Hematopoietic multipotent progenitor cell treated with erythropoietin and hydrocortisone succinate and interleukin-3 and kit ligand, for 6 days (in vitro differentiated cells): ENCODE results near the gene MIOX.
"Not testable (repeated sequence)": the region's sequence is repeated elsewhere in the genome, so short reads cannot be mapped to it uniquely, and the experiment has no call there.

Experiments
- DNase-seq: peaks from one replicate; pipeline ENCODE4 v3.0.0-alpha.2; 2015

Gene MIOX

DNA sequence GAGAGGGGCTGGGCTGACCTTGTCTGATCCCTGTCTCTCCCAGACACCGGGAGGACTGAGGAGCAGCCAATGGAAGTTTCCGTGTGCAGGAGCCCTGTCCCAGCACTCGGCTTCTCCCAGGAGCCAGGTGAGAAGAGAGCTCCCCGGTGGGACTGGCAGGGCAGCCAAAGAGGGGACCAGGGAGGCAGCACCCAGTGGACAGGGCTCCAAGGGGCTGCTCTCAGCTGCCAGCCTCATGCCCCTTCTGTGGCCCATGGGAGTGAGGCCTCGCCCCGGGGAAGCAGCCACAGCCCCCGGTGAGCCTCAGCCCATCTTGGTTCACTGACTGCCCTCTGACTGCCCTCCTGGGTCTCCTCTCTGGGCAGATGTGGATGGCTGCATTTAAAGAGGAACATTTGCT is 31.9 kb downstream of the MIOX start:
- no peak for DNase-seq

DNA sequence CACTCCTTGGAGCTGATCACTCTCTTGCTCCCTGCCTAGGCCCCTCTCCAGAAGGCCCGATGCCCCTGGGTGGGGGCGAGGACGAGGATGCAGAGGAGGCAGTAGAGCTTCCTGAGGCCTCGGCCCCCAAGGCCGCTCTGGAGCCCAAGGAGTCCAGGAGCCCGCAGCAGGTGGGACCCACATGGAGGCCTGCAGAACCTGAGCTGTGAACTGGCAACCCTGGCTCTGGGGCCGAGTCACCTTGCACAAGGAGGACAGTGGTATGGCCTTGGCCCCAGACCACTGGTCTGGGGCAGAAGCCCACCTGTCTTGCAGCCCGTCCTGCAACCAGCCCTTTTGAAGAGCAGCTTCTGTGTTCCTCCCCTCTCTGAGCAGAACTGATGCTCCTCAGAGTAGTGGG is 32.5 kb downstream of the MIOX start:
- DNase-seq = no peak

DNA sequence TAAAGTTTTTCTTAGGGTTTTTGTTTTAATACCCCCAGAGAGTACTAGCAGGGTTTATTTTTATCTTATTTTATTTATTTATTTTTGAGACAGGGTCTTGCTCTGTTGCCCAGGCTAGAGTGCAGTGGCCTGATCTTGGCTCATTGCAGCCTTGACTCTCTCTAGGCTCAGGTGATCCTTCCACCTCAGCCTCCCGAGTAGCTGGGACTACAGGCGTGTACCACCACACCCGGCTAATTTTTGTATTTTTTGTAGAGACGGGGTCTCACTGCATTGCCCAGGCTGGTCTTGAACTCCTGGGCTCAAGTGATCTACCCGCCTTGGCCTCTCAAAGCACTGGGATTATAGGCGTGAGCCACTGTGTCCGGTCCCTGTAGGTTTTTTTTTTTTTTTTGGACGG is 33.5 kb downstream of the MIOX start:
- DNase-seq = not testable (repeated sequence)

DNA sequence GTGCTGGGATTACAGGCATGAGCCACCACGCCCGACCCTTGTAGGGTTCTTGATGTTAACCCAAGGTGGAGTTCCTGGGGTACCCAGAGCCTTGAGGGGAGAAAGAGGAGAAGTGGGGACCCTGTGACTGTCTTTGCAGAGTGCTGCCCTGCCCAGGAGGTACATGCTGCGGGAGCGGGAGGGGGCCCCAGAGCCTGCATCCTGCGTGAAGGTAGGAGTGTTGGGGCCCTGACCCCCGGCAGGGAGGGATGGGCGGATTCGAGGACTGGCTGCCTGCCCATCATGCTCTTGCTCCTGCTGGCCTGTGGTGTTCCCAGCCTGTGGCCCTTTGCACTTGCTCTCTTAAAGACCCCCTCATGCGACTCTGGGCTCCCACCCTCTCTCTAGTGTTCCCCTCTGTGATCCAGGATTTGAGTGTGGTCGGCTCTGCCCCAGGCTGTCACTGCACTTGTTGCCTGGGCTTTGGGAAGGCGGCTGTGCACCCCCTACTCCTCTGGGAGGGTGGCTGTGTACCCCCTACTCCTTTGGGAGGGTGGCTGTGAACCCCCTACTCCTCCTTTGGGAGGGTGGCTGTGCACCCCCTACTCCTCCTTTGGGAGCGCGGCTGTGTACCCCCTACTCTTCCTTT is 34.3 kb downstream of the MIOX start:
- no peak for DNase-seq

DNA sequence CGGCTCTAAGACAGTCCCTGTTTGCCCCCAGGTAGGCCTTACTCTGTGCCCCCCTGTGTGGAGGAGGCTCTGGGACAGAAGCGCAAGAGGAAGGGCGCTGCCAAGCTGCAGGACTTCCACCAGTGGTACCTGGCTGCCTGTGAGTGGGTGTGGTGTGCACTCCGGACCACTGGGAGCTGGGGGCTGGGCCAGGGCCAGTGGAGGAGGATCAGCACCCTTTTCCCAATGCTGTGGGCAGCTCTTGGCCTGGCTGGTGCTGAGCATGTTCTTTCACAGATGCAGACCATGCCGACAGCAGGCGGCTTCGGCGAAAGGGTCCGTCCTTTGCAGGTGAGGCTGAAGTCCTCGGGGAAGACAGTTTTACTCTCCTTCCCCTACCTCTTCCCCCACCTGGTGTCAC is 35.1 kb downstream of the MIOX start:
- no peak for DNase-seq

DNA sequence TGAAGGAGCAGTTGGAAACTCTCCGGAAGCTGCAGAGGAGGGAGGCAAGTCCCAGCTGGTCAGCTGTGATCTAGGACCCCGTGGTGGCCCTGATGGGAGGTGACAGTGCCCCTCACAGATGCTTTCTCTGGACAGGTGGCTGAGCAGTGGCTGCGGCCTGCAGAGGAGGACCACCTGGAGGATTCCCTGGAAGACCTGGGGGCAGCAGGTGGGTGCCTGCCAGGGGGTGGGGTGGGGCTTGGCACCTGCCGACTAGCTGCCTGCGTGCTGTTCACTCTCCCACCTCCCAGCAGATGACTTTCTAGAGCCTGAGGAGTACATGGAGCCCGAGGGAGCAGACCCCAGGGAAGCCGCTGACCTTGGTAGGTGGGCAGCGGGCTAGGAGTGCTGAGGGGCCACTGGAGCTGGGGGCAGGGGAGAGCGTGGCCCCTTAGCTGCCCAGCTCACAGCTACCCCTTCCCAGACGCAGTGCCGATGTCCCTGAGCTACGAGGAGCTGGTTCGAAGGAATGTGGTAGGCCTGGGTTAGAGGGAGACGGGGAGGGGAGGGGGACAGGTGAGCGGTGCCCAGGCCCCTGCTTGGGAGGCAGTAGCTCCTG is 35.6 kb downstream of the MIOX start:
- DNase-seq = no peak

DNA sequence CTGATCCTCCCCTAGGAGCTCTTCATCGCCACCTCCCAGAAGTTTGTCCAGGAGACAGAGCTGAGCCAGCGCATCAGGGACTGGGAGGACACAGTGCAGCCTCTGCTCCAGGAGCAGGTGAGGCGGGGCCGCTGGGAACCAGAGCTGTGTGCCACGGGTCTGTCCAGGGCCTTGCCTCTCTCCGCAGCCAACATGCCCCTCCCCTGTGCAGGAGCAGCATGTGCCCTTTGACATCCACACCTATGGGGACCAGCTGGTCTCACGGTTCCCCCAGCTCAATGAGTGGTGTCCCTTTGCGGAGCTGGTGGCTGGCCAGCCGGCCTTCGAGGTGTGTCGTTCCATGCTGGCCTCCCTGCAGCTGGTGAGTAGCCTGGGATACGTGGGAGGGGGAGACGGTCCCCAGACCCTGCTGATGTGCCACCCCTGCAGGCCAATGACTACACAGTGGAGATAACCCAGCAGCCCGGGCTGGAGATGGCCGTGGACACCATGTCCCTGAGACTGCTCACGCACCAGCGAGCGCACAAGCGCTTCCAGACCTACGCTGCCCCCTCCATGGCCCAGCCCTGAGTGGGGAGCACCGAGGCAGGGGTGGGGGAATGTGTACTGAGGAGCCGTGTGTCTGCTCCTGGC is 36.3 kb downstream of the MIOX start:
- no peak for DNase-seq

DNA sequence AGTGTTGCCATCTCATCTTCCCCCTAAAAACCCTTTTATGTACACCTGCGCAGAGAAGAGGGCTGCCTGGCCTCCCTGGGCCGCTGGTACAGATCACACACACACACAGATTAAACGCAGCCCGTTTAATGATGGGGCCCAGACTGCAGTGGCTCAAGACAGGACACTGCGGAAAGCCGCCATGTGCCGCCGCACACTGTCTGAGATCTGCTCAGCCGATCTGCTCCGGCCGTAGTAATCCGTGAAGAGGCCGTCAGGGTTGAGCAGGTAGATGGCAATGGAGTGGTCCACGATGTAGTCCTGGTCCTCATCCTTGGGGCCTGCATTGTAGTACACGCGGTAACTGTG is 36.8 kb downstream of the MIOX start:
- no peak for DNase-seq

DNA sequence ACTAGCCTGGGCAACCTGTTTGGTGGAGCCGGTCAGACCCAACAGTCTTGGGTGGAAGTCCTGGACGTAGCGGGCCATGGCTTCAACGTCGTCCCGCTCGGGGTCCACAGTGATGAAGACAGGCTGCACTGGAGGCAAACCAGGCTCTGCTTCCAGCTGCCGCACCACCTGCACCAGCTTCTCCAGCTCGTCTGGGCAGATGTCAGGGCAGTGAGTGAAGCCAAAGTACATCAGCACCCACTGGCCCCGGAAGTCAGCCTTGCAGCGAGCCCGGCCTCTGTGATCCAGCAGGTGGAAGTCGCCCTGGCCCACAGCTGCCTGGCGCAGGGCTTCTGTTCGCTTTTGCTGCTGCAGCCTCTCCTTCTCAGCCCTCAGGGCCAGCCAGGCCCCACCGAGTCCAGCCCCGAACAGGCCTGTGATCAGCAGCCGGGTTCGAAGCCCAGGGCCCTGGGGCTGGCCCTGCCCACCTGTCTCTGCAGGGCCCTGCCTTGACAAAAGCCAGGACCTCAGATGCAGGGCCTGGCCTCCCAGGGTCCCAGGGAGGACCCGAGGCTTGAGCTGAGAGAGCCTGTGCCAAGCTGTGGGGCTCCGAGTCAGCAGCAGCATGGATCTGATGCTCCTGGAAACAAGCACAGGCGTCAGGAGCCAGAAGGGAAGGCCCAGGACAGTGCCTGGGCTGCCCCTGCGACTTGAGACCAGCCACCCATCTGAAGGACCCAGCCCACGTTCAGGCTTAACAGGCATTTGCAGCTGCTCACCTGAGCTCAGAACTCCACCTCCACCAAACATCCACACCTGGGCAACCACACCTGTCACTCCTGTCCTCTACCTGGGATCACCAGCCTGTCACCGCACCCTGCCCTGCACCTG is 37.4 kb downstream of the MIOX start:
- no peak for DNase-seq

DNA sequence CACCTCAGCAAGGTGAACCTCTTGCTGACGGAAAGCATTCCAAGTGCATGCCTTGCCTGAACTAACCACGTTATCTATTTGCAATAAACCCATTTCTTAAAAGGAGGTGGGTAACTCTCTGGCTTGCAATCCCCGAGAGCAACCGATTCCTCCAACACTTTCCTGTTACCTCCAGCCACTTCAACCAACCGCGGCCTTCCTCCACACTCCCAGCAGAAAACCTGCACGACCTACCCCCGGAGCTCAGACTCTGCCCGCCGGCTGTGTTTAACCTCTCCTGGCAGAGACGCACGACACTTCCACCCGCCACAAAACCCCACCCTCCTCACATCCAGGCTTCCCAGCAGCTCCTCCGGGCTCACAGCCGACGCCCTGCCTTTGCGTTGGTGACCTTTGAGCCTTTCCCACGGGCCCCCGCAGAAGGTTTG is 38.0 kb downstream of the MIOX start:
- DNase-seq = no peak

DNA sequence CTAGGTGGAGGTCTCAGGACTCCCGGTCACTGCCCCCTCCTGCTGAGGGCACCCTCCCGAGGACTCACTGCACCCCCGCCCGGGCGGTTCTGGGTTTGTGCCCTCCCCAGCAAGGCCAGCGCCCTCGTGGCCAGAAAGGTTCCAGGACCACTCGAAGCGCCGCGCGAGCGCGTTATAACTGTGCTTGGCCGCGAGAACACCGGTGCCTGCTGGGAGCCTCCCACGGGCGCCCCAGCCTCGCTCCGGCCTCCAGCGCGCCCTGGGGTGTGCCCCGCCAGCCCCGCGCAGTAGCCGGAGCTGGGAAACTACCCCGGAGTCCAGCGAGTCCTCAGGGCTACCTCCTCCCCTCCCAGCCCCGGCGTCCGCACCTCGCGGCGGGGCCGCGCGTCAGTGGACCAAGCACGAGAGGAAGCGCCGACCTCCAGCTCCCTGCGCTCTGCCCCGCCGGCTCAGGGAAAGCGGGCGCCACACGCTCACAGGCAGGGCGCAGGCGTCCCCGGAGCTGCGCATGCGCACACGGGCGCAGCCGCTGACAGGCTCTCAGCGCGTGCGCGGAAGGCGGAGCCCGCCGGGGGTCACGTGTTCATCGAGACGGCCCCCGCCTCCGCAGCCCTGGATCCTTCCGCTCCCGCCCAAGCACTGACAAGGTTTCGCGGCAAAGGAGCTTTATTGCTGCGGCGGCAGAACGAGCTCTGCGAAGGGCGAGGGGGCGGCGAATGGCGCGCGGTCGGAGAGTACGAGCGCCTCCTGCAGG is 38.6 kb downstream of the MIOX start, which contains the start of gene SCO2:
Gene SCO2 (minus strand): TSS at position 495 of the 754 bp plus-strand sequence. CDS start 1,187 bp downstream, outside the sequence.
- peak; percentile 98 for DNase-seq

DNA sequence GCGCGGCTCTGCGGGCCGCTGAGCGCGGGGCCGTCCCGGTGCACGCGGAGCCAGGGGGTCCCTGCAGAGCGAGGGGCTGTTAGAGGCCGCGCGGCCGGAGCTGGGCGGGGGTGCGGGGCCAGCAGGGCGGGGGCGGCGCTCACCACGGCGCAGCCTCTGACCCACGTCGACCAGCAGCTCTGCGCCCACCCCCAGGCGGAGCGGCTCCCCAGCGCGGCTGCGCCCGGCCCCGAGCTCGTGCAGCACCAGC is 39.1 kb downstream of the MIOX start:
- no peak for DNase-seq

DNA sequence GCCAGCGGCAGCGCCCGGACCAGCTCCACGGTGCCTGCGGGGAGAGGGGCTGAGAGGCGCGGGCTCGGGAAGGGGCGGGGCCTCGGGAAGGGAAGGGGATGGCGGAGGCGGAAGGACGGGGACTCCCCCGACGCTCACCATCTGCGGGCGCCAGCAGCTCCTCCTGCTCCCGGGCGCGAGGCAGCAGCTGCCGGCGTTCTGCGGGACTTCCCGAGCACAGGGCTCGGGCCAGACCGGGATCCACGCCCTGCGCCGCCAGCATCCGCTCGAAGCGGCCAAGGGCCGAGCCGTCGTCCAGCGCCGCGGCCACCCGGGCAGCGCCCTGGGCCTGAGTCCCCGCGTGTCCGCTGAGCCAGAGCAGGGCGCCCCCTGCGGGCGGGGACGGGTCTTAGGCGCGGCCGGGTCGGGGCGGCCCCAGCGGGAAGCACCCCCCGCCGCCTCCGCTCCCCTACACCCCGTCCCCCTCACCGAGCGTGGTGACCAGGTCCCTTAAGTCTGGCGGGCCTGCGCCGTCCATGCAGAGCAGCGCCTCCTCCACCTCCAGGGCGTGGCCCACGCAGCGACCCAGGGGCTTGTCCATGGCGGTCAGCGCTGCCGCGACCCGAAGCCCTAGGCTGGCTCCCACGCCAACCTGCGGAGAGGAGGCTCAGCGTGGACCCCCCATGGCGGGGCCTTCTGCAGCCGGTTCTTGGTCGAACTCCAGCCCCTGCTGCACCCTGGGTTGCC is 39.6 kb downstream of the MIOX start:
- peak; percentile 86 for DNase-seq

DNA sequence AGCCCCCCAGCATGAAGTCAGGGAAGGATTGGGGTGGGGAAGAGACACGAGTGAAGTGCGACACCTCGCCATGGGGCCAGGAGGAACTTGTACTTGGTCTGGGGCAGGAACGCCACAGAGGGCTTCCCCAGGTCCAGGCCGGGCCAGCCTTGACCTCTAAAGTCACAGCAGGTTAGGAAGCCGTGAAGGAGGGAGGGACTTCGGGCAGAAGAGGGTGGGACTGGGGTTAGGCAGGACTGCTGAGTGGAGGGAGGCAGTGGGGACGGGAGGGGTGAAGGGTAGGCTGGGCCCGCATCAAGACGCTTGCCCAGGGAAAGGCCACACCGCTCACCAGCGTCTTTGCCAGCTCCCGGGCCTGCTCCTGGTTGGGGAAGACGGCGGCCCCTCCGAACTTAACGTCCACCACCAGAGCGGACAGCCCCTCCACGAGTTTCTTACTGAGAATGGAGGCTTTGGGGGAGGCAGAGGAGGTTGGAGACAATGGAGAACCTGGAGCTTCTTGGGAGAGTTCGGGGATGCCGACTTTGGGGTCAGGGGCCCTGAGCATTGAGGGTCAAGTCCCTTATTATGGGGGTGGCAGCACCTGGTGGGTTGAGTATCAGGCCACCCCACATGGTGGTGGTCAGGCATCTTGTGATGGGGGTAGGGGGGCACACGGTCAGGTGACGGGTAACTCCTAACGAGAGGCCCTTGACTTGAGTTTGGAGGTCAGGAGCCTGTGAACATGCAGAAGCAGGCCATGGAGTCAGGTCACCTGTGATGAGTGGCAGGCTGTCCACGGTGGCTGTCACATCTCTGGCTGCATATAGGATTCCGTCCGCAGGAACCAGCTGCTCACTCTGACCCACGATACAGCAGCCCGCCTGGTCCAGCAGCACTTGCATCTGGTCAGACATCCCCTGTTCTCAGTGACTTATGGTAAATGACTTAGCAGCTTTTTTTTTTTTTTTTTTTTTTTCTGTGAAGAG is 40.5 kb downstream of the MIOX start:
- peak; percentile 86 for DNase-seq

DNA sequence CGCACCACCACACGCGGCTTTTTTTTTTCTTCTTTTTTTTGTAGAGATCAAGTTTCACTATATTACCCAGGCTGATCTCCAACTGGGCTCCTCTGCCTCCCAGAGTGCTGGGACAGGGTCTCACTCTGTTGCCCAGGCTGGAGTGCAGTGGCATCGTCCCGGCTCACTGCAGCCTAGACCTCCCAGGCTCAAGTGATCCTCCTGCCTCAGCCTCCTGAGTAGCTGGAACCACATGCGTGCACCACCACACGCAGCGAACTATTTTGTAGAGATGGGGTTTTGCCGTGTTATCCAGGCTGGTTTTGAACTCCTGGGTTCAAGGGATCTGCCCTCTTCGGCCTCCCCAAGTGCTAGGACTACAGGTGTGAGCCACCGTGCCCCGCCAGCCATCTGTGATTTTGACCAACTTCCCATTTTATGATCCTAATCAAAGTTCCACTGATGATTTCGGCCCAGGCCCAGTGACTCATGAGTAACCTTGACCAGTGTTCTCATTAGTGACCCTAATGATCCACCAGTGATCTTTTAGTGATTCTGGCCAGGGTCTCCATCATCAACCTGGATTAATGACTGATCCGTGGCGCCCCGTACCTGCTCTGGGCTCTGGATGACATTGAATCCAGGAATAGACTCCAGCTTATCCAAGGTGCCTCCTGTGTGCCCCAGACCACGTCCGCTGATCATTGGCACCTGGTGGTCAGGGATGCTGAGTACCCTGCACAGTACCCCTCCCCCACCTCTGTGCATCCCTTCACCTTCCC is 41.4 kb downstream of the MIOX start:
- DNase-seq = no peak

DNA sequence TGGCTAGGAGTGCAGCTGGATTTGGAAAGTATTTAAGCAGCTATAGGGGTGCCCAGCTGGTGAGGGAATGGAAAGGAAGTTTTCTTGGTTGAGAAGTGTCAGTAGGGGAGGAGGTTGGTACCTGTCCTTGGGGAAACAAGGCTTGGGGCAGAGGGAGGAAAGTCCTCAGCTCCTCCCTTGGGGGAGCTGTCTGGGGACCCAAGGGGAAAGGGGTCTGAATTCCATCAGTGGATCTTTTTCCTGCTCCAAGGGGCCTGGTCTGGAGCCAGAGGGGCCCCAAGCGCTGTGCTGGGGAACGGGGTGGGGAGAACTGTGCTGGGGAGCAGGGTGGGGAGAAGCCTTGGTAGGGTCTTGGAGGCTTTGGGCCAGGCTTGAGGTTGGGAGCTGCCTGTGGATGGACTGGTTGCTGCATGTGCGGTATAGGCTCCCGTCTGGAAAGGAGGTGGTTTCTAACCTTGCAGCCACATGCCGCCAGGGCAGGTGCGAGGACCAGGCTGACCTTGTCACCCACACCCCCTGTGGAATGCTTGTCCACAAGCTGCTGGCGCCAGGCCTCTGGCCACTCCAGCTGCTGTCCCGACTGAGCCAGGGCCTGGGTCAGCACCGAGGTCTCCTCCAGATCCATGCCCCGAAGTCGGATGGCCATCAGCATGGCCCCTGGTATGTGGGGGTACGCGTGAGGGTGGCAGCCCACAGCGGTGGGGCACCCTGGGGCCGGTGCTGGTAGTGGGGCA is 42.2 kb downstream of the MIOX start:
- no peak for DNase-seq

DNA sequence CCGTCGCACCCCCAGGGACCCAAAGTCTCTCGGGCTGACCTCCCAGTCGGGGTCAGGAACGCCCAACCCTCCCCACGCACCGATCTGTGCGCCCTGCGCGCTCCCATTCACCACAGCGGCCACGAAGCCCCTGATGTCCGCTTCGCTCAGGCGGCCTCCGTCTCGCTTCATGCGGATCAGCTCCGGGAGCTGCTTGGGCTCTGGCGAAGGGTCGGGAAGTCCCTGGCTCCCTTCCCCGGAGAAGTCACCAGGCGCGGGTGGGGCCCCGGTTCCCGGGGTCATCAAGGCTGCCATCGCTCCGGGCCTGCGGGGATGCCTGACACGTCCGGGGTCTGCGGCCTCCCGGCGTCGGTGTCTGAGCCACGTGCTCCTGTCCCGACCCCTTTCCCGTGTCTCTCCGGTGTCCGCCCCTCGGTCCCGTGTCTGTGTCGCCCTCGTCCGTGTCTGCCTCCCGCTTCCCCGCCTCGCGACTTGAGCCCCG is 42.8 kb downstream of the MIOX start:
- no peak for DNase-seq

DNA sequence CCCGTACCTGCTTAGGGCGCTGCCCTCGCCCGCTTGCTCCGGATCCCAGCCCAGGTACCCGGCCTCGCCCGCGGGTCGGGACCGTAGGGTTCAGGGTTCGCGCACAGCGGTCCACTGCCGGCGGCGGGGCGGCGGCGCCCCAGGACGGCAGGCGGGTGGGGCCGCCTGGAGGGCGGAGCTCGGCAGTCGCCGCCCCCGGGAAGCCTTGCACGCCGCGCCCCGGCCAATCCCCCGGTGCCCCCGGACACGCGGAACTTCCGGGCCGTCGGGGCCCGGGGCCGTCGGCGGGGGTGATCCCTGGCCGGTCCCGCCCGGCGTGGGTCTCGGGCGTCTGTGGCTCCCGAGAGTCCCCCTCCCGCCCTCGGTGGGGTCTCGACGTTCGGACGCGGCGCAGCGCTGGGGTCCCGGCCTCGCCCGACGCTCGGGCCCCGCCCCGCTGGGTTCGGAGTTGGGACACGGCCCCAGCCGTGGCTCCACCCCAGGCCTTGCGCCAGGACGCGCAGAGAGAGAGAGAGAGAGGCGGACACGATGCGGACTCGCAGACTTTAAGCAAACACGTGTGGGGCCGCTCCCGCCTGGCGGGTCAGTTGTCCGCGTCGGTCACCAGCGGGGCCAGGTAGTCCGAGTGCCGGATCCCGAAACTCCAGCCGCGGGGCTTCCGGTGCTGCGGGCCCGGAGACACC is 43.4 kb downstream of the MIOX start, which contains the start of gene TYMP:
Gene TYMP (minus strand): TSS at position 116 of the 683 bp plus-strand sequence. CDS start 303 bp downstream, outside the sequence.
- DNase-seq = peak; percentile 86

DNA sequence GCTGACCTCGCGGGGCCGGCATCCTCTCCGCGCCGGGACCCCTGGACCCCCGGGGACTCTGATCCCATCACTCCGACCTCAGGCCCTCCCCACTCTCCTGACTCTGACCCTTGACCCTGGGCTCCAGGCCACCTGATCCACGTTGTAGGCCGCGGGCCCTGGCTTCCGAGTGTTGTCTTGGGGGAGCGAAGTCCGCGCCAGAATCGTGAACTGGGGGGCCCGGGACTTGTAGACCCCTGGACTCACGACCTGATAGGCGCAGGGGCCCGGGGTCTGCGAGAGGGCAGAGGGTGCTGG is 43.9 kb downstream of the MIOX start:
- DNase-seq = no peak
